ENCODE measurements around the gene NT5M.
A peak's percentile ranks its signal among the peaks of the same experiment; 100 is the strongest.

The NT5M gene

DNA sequence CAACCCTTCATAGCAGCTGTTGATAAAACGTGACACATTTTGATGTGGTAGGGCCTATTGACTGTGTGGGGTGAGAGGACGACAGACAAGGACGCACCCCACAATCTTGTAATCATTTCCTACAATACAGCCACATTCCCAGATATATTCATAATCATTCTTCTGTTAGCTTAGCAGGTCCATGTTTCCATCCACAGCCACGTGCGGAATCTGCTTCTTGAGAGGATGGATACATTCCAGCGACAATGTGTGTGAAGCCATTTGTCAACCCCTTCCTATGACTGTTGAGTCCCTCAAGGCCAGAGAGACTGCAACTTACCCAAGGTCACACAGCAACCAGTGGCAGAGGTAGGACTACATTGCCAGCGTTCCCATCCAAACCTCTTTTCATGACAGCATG lies 13.5 kb upstream of the NT5M start:
- no peak for TF ChIP-seq CTCF (IDR thresholded peaks at IDR 0.05)

DNA sequence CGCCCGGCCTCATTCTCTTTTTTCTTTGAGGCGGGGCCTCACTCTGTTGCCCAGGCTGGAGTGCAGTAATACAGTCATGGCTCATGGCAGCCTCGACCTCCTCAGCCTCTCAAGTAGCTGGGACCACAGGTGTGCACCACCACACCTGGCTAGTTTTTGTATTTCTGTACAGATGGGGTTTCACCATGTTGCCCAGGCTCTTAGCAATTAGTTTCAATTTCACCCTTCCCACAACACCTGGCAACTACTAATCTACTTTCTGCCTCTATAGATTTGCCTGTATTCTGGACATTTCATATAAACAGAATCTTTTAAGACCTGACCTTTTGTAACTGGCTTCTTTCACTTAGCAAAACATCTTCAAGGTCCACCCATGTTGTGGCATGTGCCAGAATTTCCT lies 8.0 kb upstream of the NT5M start:
- Histone ChIP-seq H3K27me3 (ENCODE audit: control insufficient read depth, insufficient read depth, low read length) (no peaks in the 10 kb centered on the region), H3K79me2 (no peaks in the 10 kb centered on the region), H3K4me1 (no peaks in the 10 kb centered on the region), H3K9me3 (ENCODE audit: control insufficient read depth, low read length) (no peaks in the 10 kb centered on the region), H3K9ac (no peak overlapping the region), H3K4me2 (ENCODE audit: low read length) (no peak overlapping the region), H3K27ac (no peak overlapping the region), H3K4me3 (ENCODE audit: low read depth, low read length) (no peak overlapping the region), H3K36me3 (ENCODE audit: control insufficient read depth, insufficient read depth, low read length) (no peaks in the 10 kb centered on the region), H2AFZ (no peak overlapping the region)
- TF ChIP-seq CTCF (IDR thresholded peaks at IDR 0.05) = no peak

More for the DNA sequence above, 13.5 kb upstream of the NT5M start:
- Histone ChIP-seq H3K4me3 (ENCODE audit: low read depth, low read length) (no peak overlapping the region), H3K4me2 (ENCODE audit: low read length) (no peak overlapping the region), H3K27me3 (ENCODE audit: control insufficient read depth, insufficient read depth, low read length) (no peaks in the 10 kb centered on the region), H3K9ac (no peak overlapping the region), H3K79me2 (no peaks in the 10 kb centered on the region), H3K9me3 (ENCODE audit: control insufficient read depth, low read length) (no peaks in the 10 kb centered on the region), H3K36me3 (ENCODE audit: control insufficient read depth, insufficient read depth, low read length) (no peaks in the 10 kb centered on the region), H3K4me1 (peaks cover 5% of the 10 kb centered on the region), H2AFZ (peak overlapping the region; percentile 52), H3K27ac (no peak overlapping the region)

- Histone ChIP-seq H3K9me3 (ENCODE audit: control insufficient read depth, low read length) (no peaks in the 10 kb centered on the region), H3K27ac (no peak overlapping the region), H3K36me3 (ENCODE audit: control insufficient read depth, insufficient read depth, low read length) (no peaks in the 10 kb centered on the region), H3K79me2 (no peaks in the 10 kb centered on the region), H2AFZ (no peak overlapping the region), H3K4me1 (no peaks in the 10 kb centered on the region), H3K27me3 (ENCODE audit: control insufficient read depth, insufficient read depth, low read length) (no peaks in the 10 kb centered on the region), H3K4me3 (ENCODE audit: low read depth, low read length) (no peak overlapping the region), H3K9ac (no peak overlapping the region), H3K4me2 (ENCODE audit: low read length) (no peak overlapping the region)
- TF ChIP-seq CTCF (IDR thresholded peaks at IDR 0.05) = no peak
Observed at GRCh38 chr17:17297217-17297616, 6.0 kb upstream of the NT5M start.

DNA sequence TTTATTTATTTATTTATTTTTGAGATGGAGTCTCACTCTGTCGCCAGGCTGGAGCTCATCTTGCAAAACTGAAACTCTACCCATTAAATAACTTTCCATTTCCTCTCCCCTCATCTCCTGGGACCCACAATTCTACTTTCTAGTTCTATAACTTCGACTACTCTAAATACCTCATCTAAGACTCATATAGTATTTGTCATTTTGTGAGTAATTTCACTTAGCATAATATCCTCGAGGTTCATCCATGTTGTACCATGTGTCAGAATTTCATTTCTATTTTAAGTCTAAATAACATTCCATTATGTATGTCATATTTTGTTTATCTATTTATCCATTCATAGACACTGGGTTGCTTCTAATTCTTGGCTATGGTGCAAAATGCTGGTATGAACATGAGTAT lies 5.1 kb upstream of the NT5M start:
- no peak for TF ChIP-seq CTCF (IDR thresholded peaks at IDR 0.05)
- Histone ChIP-seq H2AFZ (no peak overlapping the region), H3K36me3 (ENCODE audit: control insufficient read depth, insufficient read depth, low read length) (no peaks in the 10 kb centered on the region), H3K4me2 (ENCODE audit: low read length) (no peak overlapping the region), H3K9me3 (ENCODE audit: control insufficient read depth, low read length) (no peaks in the 10 kb centered on the region), H3K27ac (no peak overlapping the region), H3K4me3 (ENCODE audit: low read depth, low read length) (no peak overlapping the region), H3K9ac (no peak overlapping the region), H3K27me3 (ENCODE audit: control insufficient read depth, insufficient read depth, low read length) (no peaks in the 10 kb centered on the region), H3K79me2 (no peaks in the 10 kb centered on the region), H3K4me1 (no peaks in the 10 kb centered on the region)

All from parathyroid adenoma (tissue), 2 donors.